Subcutaneous adipose tissue (tissue), 4 donors: ENCODE results near the gene GAL3ST1. TPM values are rescaled to one million over a fixed set of nuclear protein-coding genes. Genes with fewer than 3 reads are reported as not detected.

ENCODE experiments used
- total RNA-seq, 4 donors: library from RNA; depleted of rRNA; stranded (reverse); fragments of >200 nt; gene quantifications; one replicate each; pipeline ENCODE4 v1.1.0, GENCODE V29; 2016
- TF ChIP-seq, protein P1 (sequence below): fragments of 450-650 bp; IDR thresholded peaks from one replicate; pipeline ENCODE4 v1.5.1; 2016; ENCODE audit warnings: low read depth, mild to moderate bottlenecking, control low read depth, antibody characterized with exemption, moderate library complexity

Gene GAL3ST1
- total RNA-seq, 4 donors from 2014 or later: 0.66 to 1.0 TPM; not detected in 2

DNA sequence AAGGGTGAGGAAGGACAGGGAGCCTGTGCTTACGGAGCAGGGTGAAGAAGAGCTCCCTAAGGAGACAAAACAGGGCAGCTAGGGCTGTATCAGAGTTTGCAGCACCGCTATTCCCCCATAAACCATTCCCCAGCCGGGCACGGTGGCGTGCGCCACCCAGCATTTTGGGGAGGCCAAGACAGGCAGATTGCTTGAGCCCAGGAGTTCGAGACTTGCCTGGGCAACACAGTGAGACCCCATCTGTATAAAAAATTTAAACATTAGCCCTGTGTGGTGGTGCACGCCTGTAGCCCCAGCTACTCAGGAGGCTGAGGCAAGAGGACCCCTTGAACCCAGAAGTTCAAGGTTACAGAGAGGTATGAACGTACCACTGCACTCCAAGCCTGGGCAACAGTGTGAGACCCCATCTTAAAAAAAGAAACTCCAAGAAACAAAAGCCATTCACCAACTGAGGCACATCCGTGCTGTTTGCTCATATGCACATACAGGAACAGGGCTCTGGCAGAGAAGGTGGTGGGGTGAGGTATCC lies 4.7 kb downstream of the GAL3ST1 start:
- TF ChIP-seq, protein P1, sequence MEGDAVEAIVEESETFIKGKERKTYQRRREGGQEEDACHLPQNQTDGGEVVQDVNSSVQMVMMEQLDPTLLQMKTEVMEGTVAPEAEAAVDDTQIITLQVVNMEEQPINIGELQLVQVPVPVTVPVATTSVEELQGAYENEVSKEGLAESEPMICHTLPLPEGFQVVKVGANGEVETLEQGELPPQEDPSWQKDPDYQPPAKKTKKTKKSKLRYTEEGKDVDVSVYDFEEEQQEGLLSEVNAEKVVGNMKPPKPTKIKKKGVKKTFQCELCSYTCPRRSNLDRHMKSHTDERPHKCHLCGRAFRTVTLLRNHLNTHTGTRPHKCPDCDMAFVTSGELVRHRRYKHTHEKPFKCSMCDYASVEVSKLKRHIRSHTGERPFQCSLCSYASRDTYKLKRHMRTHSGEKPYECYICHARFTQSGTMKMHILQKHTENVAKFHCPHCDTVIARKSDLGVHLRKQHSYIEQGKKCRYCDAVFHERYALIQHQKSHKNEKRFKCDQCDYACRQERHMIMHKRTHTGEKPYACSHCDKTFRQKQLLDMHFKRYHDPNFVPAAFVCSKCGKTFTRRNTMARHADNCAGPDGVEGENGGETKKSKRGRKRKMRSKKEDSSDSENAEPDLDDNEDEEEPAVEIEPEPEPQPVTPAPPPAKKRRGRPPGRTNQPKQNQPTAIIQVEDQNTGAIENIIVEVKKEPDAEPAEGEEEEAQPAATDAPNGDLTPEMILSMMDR: no peak

DNA sequence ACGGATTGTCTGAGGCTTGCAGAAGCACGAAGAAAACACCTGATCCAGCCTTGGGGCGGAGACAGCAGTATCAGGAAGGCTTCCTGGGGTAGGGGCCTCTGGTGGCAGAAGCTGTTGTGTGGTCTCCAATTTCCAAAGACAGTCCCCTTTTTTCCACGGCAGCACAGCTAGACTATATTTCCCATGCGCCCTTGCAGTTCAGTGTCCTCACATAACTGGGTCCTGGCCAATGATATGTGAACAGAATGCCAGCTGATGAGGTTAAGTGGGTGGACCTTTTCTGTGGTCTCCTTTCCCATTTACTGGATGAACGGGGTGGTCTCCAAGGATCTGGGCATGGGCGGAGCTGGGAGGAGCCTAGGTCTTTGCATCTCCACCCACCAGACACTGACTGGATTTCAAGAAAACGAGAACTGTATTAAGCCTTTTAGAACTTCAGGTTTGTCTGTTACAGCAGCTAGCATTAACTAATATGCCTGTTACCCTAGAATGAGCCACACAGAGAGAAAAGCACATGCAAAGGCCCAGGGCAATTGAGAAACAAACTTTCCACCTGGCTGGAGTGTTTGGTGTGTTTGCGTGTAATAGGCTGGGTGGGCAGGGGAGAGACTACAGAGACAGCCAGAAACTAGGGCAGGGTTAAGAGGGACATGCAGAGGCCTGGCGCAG lies 6.2 kb downstream of the GAL3ST1 start:
- TF ChIP-seq, protein P1: no peak

DNA sequence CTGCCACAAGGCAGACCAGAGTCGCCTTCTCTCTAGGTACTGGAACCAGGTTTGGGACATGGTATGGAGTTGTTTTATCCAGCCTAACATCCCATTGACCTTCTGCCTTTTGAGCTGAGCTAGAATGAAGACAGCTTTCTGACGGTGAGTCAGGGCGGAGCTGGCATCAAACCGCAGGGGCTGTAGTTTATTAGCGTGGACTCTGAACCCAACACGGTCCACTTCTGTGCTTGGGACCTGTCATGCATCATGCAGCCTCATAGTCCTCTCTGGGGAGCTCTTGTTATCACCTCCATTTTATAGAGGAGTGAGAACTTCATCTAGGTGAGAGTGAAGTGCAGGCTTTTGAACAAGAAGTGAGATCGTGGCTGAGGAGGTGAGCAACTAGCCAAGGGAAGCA lies 8.3 kb downstream of the GAL3ST1 start:
- TF ChIP-seq, protein P1: no peak

DNA sequence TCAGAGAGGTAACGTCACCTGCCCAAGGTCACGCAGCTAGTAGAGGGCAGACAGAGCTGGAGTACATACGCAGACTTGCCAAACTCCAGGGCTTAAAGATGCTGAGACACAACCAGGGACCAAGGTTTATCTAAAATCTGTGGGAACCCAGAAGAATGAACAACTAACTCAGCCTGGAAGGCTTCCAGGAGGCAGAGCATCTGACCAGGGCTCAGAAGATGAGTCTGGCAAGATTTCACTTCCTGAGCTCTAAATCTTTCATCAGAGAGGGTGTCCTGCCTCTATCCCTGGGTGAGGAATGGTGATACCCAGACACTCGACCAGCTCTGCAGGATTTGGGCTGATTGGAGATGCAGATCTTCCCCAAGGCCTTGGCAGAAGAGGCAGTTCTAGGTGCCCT lies 9.1 kb downstream of the GAL3ST1 start:
- TF ChIP-seq, protein P1: no peak

DNA sequence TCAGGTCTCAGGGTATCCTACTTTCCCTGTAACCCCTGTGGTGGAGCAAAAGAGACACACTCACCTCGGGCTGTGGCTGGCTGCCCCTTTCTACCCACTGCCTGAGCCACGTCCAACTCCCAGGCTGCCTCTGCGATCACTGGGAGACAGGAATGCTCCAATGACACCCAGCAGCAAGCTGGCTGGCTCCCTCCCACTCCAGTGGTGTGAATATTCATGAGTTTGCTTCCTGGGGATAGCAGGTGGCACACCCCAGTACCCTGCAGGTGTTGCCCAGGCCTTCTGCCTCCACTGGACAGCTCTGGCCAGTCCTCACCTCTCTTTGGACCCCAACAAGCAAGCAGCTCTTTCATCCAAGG lies 9.7 kb downstream of the GAL3ST1 start:
- TF ChIP-seq, protein P1: no peak

DNA sequence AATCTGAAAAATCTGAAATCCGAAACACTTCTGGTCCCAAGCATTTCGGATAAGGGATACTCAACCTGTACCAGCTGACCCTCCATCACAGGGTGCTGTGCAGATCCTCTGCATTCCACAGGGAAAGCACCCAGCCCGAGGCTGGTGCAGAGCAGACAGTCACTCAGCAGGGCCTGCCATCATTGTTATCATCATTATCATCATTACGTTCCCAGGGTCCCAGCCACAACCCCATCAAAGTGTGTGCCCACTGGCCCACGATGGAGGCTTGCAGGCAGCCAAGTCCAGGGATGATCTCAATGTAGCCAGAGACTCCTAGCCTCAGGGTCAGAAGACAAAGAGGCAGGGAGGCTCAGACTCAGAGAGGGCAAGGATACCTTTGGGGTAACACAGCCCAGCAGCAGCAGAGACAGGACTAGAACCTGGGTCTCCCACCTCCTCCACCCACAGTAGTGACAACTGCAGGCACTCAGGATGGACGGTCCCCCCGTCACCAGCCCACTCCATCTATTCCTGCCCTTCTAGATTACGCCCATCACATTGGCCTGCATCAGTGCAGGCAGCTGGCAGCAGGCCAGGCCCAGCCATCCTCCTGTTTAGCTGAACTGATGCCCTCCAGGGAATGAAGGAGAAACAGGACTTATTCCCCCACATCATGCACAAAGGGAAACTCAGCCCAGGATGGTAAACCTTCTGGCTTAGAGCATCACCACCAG lies 10.3 kb downstream of the GAL3ST1 start:
- TF ChIP-seq, protein P1: no peak

DNA sequence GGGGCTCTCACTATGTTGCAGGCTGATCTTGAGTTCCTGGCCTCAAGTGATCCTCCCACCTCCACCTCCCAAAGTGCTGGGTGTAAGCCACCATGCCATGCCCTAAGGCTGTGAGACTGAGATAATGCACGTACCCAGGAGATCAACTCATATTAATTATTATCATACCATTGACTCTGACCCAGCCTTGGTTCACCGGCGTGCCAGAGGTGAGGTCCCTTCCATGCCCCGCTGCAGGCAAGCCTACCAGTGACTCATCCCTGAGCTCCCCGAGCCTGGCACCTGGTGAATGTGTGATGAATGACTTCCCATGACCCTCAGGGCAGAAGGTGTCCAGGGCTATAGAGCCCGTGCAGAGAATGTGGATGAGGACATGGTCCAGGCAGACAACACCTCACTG lies 12.1 kb downstream of the GAL3ST1 start:
- TF ChIP-seq, protein P1: no peak
